ENCODE results near the gene ZHX3.

DNA sequence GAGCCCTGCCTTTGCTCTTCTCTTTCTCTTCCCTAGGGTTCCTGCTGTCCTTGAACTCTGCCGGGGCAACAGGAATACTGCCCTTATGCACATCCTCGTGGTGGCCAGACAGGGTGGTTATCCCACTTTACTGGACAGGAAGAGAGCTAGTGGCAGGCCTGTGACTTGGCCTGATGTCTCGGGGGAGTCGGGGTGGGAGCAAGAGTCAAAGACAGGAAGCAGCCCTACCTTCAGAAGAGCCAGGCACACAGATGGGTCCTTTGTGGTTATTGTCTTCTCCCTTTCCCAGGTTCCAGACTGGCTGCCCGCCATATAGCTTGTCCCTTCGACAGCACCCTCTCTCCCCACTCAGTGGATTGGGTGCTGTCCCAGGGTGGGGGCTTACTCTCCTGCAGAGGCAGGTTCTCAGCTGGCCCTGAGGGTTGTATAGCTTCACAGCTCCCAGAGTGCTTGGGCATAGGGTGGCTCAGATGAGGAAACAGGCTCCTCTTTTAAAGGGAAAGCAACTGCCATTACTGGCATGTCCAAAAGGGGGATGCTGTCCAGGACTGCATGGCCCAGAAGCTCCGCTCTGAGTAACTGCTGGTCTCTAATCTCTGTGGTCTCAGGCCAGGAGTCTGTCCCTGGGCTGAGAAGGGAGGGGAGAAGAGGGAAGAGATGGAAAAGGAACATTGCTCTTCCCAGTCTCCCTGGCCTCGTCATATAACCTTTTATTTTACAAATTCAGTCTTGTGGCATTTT, 162.9 kb downstream of the ZHX3 start:
- TF ChIP-seq EZH2 (IDR thresholded peaks at IDR 0.05; ENCODE audit: borderline replicate concordance, insufficient read depth, low read depth, low read length, poor library complexity, severe bottlenecking) (no peak), CTCF (IDR thresholded peaks at IDR 0.05) (no peak)

Measured in B cell (primary cell).